DOHH2 (cell line): ENCODE data around the gene TMEM39B.

Source experiments
- EZH2phosphoT487 ChIP-seq: fragments of 200-600 bp; sonication (generic); IDR thresholded peaks from 2 replicates; pipeline ENCODE4 v1.6.1; 2017; ENCODE audit warnings: borderline replicate concordance, mild to moderate bottlenecking, antibody characterized with exemption, low read length, moderate library complexity, mixed read lengths
- TF ChIP-seq, protein P1 (sequence below): fragments of 200-600 bp; sonication (generic); IDR thresholded peaks from one replicate; pipeline ENCODE4 v1.5.1; 2014; ENCODE audit warnings: antibody characterized with exemption, mild to moderate bottlenecking, low read depth, low read length; ENCODE audit not compliant: poor library complexity, severe bottlenecking

DNA sequence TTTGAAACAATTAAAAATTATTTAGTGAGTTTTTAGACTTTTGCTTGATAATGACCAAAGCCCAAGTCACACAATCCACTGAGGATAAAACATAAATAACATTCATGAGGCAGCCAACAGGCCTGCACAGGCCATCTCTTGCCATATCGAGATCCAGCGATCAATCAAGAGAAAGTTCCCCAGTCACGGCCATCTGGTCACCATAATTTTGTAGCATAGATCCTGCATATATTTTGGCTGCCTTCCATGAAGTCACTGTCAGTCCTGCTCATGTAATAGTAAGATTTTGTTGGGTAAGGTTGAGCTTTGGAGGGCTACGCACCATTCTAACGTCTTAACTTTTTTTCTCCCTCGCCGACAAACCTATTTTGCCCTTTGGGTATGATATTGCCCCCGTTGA is 52.6 kb downstream of the TMEM39B start:
- TF ChIP-seq, protein P1, sequence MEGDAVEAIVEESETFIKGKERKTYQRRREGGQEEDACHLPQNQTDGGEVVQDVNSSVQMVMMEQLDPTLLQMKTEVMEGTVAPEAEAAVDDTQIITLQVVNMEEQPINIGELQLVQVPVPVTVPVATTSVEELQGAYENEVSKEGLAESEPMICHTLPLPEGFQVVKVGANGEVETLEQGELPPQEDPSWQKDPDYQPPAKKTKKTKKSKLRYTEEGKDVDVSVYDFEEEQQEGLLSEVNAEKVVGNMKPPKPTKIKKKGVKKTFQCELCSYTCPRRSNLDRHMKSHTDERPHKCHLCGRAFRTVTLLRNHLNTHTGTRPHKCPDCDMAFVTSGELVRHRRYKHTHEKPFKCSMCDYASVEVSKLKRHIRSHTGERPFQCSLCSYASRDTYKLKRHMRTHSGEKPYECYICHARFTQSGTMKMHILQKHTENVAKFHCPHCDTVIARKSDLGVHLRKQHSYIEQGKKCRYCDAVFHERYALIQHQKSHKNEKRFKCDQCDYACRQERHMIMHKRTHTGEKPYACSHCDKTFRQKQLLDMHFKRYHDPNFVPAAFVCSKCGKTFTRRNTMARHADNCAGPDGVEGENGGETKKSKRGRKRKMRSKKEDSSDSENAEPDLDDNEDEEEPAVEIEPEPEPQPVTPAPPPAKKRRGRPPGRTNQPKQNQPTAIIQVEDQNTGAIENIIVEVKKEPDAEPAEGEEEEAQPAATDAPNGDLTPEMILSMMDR = no peak
- no peak for TF ChIP-seq EZH2phosphoT487
